WERI-Rb-1 (cell line): ENCODE data around the gene RNF126.

Experiments used
- DNase-seq: peaks from one replicate; pipeline ENCODE4 v3.0.0-alpha.2; 2020
- H3K27ac ChIP-seq: fragments of 250-450 bp; sonication (Bioruptor Pico); 2 replicates; pipeline ENCODE4 v1.5.1; 2020; ENCODE audit warnings: mild to moderate bottlenecking, moderate library complexity
- H3K27me3 ChIP-seq: fragments of 250-450 bp; sonication (Bioruptor Pico); 2 replicates; pipeline ENCODE4 v1.5.1; 2021; ENCODE audit warnings: mild to moderate bottlenecking, low read depth, moderate library complexity; ENCODE audit not compliant: insufficient read depth, severe bottlenecking
- H3K36me3 ChIP-seq: fragments of 250-450 bp; sonication (Bioruptor Pico); 2 replicates; pipeline ENCODE4 v1.5.1; 2020; ENCODE audit warnings: mild to moderate bottlenecking, moderate library complexity
- H3K4me3 ChIP-seq: 2 replicates; pipeline ENCODE4 v1.5.1; 2011; ENCODE audit warnings: low read depth, mild to moderate bottlenecking, control low read depth, low read length
- H3K9me3 ChIP-seq: fragments of 250-450 bp; sonication (Bioruptor Pico); 2 replicates; pipeline ENCODE4 v1.5.1; 2021; ENCODE audit warnings: mild to moderate bottlenecking, moderate library complexity; ENCODE audit not compliant: severe bottlenecking
- TF ChIP-seq, protein P1 (sequence below): IDR thresholded peaks from 2 replicates; pipeline ENCODE4 v1.5.1; 2011; ENCODE audit warnings: low read depth, mild to moderate bottlenecking, control low read depth, inconsistent platforms, low read length

The RNF126 gene

DNA sequence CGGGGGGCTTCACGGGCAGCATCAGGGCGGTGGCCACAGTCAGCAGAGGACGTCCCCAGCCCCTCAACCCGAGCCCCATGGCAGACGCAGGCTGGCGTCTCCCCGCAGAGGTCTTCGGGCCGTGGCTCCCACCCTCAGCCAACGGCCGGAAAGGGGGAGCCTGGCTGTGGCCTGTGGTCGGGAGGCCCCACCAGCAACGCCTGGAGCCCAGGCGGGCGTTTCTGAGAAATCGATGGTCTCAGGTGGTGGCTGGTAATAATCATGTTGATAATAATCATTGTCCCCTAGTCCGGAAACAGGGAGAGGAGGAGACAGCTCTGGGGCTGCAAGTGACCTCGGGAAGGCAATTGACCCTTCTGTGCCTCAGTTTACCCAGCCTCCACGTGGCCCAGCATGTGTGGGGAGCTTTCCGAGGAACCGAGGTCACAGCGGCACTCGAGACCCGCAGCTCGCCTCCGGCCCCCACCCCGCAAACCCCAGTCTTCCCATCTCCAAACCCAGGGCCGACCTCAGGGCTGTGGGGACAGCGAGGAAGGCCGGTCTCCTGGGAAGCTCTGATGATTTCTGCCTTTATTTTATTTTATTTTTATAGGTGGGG lies 32.4 kb upstream of the RNF126 start, which contains the start of gene PRSS57:
Gene PRSS57 (minus strand): TSS at position 101 of the 598 bp plus-strand sequence. CDS start 22 bp downstream, at position 79.
- no peak for DNase-seq
- TF ChIP-seq, protein P1, sequence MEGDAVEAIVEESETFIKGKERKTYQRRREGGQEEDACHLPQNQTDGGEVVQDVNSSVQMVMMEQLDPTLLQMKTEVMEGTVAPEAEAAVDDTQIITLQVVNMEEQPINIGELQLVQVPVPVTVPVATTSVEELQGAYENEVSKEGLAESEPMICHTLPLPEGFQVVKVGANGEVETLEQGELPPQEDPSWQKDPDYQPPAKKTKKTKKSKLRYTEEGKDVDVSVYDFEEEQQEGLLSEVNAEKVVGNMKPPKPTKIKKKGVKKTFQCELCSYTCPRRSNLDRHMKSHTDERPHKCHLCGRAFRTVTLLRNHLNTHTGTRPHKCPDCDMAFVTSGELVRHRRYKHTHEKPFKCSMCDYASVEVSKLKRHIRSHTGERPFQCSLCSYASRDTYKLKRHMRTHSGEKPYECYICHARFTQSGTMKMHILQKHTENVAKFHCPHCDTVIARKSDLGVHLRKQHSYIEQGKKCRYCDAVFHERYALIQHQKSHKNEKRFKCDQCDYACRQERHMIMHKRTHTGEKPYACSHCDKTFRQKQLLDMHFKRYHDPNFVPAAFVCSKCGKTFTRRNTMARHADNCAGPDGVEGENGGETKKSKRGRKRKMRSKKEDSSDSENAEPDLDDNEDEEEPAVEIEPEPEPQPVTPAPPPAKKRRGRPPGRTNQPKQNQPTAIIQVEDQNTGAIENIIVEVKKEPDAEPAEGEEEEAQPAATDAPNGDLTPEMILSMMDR = no peak
- H3K9me3 ChIP-seq = no peaks in the 10 kb centered on the region
- no peak within 1 kb of the TSS for H3K27ac ChIP-seq
- no peaks in the 10 kb centered on the region for H3K27me3 ChIP-seq
- H3K4me3 ChIP-seq = no peak within 1 kb of the TSS
- no peaks in the 10 kb centered on the region for H3K36me3 ChIP-seq

DNA sequence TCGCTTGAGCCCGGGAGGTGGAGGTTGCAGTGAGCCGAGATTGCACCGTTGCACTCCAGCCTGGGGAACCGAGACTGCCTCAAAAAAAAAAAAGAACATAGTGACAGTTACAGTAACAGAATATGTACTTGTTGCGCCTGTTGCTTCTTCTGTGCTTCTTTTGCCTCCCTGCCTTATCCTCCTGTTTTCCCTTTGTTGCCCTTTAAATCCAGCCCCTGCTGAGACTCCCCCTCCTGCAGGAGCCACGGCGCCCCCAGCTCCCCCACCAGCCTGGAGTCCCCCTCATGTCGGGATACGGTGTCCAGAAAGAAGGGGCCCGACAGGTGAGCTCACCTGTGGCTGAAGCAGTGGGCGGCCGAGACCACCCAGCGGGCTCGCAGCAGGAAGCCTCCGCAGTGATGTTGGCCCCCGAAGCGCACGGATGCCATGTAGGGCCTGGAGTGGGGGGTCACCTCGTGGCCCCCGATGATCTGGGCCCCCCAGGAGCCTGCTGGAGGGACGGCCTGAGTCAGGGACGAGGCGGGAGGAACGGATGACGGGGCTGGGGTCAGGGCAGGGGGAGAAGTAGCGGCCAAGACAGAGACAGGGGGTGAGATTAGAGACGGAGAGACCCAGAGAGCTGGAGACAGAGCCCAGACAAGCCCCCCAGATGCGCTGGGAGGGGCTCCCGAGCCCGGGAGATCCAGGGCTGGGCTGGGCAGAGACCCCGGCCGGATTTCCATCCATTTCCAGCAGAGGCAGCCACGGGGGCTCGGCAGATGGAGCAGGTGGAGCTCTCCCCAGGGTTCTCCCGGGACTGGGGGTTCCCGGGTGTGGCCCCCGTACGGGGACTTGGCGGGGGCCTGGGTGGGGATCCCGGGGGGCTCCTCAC lies 31.7 kb upstream of the RNF126 start:
- TF ChIP-seq, protein P1 = no peak
- H3K27me3 ChIP-seq = no peaks in the 10 kb centered on the region
- no peaks in the 10 kb centered on the region for H3K9me3 ChIP-seq
- no peak overlapping the region for H3K4me3 ChIP-seq
- H3K27ac ChIP-seq = no peak overlapping the region
- H3K36me3 ChIP-seq = no peaks in the 10 kb centered on the region
- DNase-seq = no peak

DNA sequence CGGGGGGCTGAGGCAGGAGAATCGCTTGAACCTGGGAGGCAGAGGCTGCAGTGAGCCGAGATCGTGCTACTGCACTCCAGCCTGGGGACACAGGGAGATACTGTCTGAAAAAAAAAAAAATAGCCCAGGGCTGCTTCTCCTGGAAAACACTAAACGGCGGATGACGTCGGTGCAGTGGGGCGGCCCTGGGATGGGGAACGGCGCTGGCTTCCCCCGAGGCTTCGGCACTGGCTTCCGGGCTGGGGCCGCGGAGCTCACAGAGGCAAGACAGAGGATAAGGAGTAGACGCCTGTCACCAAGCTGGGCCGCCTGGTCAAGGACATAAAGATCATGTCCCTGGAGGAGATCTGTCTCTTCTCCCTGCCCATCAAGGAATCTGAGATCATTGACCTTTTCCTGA lies 27.2 kb upstream of the RNF126 start:
- Histone ChIP-seq H3K4me3 (no peak overlapping the region), H3K27me3 (no peaks in the 10 kb centered on the region), H3K9me3 (peaks cover 3% of the 10 kb centered on the region), H3K36me3 (no peaks in the 10 kb centered on the region), H3K27ac (no peak overlapping the region)
- DNase-seq = no peak
- TF ChIP-seq, protein P1 = no peak

DNA sequence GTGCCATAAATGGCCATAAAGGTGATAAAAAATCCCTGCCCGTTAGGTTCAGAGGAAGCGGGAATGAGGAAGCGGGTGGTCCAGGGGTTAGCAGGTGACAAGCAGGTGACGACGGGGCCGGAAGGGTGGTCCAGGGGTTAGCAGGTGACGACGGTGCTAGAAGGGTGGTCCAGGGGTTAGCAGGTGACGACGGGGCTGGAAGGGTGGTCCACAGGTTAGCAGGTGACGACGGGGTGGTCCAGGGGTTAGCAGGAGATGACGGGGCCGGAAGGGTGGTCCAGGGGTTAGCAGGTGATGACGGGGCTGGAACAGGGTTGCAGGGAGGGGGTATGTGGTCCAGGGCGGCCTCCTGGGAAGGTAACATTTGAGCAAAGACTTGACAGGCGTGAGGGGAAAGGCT lies 26.0 kb upstream of the RNF126 start:
- H3K27me3 ChIP-seq = no peaks in the 10 kb centered on the region
- DNase-seq = no peak

DNA sequence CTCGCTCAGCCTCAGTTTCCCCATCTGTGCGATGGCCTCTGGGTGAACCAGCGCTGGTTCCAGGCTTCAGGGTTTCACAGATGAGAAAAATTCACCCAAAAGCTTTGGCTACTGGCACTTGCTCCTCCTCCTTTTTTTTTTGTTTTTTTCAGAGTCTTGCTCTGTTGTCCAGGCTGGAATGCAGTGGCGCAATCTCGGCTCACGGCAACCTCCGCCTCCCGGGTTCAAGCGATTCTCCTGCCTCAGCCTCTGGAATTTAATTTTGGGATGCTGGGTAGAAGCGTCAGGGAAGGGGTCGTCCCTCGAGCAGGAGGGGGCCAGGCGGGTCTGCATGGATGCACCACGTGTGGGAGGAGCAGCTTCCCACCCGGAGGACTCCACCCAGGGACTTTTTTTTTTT lies 25.2 kb upstream of the RNF126 start:
- H3K27ac ChIP-seq = no peak overlapping the region
- no peak overlapping the region for H3K4me3 ChIP-seq
- H3K9me3 ChIP-seq = peaks cover 3% of the 10 kb centered on the region
- no peak for DNase-seq
- H3K36me3 ChIP-seq = no peaks in the 10 kb centered on the region
- no peaks in the 10 kb centered on the region for H3K27me3 ChIP-seq
- TF ChIP-seq, protein P1 = no peak

More for the DNA sequence above, 26.0 kb upstream of the RNF126 start:
- no peak overlapping the region for H3K4me3 ChIP-seq
- peaks cover 3% of the 10 kb centered on the region for H3K9me3 ChIP-seq
- no peaks in the 10 kb centered on the region for H3K36me3 ChIP-seq
- TF ChIP-seq, protein P1 = no peak
- H3K27ac ChIP-seq = no peak overlapping the region
